Hindlimb muscle (tissue), 1 donor: Measurements from ENCODE around the gene PNMA1. TPM values are rescaled to one million over a fixed set of nuclear protein-coding genes. Genes with fewer than 3 reads are reported as not detected.
"Not testable (repeated sequence)": the region's sequence is repeated elsewhere in the genome, so short reads cannot be mapped to it uniquely, and the experiment has no call there.

Experiments used
- DNase-seq: peaks from one replicate; pipeline ENCODE4 v3.0.0-alpha.2; 2013
- polyA plus RNA-seq: library from polyadenylated mRNA; unstranded; fragments of 120-200 nt; gene quantifications from one replicate; pipeline ENCODE4 v1.2.1, GENCODE V29; 2013; ENCODE audit not compliant: insufficient read length

The PNMA1 gene
- polyA plus RNA-seq, 1 donor = 28.1 TPM

GRCh38 chr14:73714656-73715081 lies 485 bp upstream of the PNMA1 start:
- DNase-seq = no peak

DNA sequence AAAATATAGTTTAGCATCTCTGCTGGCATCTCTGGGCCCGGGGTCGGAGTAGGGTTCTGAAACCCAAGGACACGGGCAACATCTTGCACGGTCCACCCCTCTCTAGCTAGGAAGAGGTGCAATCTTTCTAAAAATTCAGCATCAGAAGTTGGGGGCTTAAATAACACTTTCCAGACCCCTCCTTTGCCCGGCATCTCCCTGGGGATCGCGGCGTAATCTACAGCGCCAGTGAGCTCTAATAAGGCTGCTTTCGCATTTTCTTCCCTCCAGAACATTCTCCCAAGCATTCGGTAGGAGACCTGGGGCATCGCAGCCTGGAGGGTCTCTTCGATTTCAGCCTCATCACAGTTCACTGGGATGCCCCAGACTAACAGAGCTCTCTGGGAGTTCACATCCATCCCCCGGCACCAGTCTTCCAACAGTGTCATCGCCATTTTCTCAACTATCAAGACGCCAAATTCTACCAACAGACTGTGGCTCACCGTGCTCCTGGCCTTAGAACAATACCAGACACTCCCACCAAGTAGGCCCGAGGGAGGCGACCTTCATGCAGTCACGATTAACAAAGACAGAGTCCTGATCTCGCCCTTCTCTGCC lies 880 bp downstream of the PNMA1 start:
- DNase-seq = no peak

DNA sequence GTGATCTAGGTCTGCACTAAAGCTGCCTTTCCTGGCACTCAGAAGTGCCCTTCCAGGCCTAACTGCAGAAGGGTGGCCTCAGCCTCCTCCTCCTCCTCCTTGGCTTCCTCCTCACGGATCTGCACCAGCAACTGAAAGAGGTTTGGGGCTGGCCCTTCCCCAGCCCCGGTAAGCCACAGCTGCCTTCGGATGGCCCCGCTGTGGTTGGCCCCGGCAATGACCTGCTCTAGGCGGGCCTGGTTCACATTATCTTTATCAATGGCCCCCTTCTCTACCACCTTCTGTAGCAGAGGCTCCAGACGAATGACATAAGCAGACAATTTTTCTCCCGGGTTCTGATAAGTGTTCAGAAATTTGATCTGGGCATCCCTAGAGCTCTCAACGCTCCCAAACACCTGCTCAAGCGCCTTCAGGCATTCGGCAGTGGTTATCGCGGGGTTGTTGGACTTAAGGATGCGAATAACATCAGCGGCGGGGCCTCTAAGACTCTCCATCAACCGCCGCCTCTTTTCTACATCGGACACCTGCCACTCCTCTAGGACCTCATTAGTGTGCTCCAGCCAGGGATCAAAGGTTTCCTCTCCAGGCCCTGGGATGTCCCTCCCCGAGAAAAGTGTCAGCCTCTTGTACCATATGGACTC lies 1.5 kb downstream of the PNMA1 start:
- DNase-seq = no peak

DNA sequence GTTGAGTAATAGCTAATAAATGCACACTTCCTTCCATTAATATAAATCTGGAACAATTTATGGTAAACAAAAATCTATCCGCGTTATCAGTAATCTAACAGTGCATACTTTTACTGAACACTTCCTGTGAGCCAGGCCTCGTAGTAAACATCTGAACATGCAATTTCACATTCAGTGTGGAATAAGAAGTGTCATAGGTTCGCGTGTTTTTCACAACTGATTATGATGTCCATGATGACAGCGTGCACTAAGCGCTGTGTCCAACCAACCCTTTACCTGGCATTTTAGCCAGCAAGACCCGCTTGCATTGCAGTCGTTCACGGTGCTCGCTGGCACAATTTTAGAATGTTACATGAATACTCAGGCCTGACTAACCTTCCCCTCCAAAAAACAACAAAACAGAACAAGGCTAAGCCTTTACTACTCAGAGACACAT lies 2.1 kb downstream of the PNMA1 start:
- DNase-seq = no peak

DNA sequence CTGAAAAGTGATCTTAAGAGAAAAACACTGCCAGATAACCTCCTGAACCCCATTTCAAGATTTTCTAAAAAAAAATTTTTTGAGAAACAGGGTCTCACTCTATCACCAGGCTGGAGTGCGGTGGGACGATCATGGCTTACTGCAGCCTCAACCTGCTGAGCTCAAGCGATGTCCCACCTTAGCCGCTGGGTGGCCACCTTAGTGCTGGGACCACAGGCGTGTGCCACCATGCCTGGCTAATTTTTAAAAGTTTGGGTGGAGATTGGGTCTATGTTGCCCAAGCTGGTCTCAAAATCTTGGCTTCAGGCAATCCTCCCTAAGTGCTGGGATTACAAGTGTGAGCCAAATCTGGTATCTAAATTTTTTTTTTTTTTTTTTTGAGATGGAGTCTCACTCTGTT lies 3.4 kb downstream of the PNMA1 start:
- no peak for DNase-seq

DNA sequence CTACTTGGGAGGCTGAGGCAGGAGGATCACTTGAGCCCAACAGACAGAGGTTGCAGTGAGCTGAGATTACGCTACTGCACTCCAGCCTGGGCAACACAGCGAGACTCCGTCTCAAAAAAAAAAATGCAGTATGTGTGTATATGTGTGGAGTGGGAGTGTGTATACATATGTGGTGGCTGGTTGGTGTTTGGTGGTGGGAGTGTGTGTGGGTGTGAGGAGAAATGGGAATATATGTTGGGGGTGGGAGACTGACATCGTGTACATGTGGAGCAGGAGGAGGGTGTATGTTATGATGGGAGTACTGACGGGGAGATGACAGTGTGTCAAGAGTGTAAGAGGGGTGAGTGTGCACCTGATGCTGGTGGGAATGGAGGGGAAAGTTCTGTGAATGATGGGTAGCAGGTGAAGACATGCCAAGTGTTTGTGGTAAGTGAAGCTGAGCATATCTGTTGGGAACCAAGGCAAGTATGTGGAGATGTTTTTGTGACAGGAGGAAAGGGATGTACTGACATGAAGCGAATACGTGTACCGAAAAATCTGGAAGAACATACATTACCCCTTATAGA lies 4.2 kb downstream of the PNMA1 start:
- no peak for DNase-seq

GRCh38 chr14:73708076-73708475 lies 6.1 kb downstream of the PNMA1 start:
- not testable (repeated sequence) for DNase-seq

GRCh38 chr14:73700325-73700724 lies 13.9 kb downstream of the PNMA1 start:
- no peak for DNase-seq

DNA sequence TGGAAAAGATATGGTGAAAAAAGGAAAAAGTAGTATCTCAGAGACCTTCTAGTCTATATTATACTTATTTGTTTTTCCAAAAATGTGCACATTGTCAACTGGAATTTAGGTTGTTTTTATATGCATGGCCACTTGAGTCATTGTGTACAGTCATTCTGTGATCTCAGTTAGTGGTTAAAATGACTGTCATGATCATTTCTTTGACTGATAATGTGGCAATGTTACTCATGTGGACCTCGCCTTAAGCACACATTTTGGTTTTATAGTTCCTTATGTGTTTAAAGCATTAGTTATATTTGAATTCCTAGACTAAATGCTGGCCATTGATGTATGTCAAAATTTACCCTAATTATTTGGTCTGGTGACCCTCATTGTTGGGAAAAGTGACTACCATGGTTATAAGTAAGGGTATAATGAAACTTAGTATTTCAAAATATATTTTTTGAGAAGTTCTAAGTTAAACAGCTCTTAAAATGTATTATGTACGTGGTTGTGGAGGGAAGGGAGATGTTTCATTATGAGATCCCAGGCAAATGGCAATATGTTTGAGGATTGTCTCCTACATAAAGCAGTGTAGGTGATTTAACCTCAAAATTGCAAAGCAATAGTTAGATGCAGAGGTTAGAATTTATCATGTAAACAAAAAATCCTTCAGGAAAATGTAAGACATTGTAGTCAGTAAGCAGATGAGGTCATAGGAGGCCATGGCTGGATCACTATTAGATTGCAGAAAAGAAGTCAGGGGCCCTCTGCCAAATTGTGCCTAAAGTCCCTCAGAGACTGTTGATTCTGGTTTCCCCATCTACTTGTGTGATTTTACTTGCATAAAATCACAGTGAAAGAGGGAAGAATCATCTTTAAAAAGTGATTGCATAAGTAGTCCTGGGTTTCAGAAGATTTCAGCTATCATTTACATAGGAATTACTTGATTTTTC lies 17.5 kb downstream of the PNMA1 start:
- no peak for DNase-seq

GRCh38 chr14:73695997-73696396 lies 18.2 kb downstream of the PNMA1 start:
- DNase-seq = no peak

- no peak for DNase-seq
Observed at GRCh38 chr14:73695082-73695481, 19.1 kb downstream of the PNMA1 start.

- no peak for DNase-seq
Observed at GRCh38 chr14:73694083-73694482, 20.1 kb downstream of the PNMA1 start.

- no peak for DNase-seq
Observed at GRCh38 chr14:73686901-73687300, 27.3 kb downstream of the PNMA1 start.

DNA sequence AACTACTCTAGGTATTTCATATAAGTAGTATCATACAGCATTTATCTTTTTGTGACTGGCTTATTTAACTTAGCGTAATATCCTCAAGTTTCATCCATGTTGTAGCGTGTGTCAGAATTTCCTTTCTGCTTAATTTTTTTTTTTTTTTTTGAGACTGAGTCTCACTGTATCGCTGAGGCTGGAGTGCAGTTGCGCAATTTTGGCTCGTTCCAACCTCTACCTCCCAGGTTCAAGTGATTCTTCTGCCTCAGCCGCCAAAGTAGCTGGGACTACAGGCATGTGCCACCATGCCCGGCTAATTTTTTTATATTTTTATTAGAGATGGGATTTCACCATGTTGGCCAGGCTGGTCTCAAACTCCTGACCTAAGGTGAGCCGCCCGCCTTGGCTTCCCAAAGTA lies 28.9 kb downstream of the PNMA1 start:
- no peak for DNase-seq

- DNase-seq = no peak
Observed at GRCh38 chr14:73684627-73685026, 29.6 kb downstream of the PNMA1 start.

GRCh38 chr14:73680821-73681220 lies 33.4 kb downstream of the PNMA1 start:
- no peak for DNase-seq

DNA sequence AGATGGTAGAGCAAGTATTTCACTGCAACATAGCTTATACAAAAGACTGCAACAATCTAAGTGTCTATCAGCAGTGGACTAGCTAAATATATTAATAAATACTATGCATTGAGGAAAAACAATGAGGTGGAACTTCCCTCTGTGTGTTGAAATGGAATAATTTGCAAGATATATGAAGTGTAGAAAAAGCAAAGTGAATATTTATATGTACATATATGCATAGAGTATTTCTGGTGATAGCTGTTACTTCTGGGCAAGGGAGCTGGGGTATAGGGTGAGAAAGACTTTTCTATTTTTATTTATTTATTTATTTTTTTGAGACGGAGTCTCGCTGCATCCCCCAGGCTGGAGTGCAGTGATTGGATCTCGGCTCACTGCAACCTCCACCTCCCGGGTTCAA lies 35.5 kb downstream of the PNMA1 start:
- DNase-seq = no peak

DNA sequence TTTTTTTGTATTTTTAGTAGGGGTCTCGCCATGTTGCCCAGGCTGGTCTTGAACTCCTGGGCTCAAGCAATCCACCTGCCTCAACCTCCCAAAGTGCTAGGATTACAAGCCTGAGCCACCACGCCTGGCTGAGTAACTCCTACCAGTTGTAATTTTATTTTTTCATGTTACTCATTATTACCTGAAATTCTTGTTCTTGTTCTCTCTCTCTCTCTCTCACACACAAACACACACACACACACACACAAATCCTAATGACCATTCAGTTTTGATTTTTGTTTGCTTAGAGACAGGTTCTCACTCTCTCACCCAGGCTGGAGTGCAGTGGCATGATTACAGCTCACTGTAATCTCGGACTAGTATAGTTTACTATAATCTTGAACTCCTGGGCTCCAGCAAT lies 39.2 kb downstream of the PNMA1 start:
- no peak for DNase-seq

DNA sequence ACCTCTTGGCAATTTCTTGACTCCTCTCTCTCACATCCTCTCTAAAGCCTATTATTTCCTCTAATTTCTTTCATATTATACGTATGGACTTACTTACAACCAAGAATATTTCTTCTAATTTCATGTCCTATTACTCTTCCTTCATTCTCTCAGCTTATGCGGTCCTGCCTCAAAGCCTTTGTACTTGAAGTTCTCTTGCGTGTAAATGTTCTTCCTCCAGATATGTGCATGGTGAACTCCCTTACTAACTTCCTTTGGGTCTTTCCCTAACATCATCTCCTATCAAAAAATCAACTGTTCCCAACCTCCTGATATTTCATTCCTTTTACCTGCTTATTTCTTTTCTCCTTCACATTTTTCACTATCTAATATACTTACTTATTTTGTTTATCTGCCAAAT lies 46.3 kb downstream of the PNMA1 start:
- no peak for DNase-seq

DNA sequence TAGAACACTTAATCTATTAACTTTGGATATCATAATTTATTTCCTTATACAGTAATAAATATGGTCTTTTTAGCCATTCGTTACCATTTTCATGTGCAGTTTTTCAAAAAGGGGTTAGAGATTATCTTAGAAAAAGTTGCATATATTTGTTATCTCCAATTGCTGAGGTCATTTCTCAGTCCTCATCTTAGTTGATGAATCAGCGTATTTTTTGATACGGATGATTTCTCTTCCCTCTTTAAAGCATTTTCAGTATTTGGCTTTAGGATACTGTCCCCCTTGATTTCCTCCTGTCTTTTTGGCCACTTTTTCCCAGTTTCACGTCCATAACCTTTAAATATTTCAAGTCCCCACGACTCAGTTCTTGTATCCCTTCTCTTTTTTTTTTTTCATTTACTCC lies 47.6 kb downstream of the PNMA1 start:
- DNase-seq = no peak

DNA sequence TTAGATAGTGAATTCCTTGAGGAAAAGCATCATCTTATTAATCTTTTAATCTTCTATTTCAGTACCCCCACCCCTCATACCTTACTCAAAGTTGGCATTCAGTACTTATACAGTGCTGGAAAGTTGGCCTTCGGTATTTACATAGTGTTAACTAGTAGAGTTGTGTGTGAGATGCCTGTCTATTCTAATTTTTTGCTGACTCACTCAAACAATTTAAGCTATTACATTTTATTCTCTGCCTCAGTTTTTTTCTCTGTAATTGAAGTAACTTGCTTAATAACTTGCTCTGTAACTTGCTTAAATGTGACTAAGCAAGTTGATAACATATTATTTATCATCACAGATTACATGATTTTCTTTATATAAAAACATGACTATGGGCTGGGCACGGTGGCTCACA lies 49.1 kb downstream of the PNMA1 start:
- DNase-seq = no peak

DNA sequence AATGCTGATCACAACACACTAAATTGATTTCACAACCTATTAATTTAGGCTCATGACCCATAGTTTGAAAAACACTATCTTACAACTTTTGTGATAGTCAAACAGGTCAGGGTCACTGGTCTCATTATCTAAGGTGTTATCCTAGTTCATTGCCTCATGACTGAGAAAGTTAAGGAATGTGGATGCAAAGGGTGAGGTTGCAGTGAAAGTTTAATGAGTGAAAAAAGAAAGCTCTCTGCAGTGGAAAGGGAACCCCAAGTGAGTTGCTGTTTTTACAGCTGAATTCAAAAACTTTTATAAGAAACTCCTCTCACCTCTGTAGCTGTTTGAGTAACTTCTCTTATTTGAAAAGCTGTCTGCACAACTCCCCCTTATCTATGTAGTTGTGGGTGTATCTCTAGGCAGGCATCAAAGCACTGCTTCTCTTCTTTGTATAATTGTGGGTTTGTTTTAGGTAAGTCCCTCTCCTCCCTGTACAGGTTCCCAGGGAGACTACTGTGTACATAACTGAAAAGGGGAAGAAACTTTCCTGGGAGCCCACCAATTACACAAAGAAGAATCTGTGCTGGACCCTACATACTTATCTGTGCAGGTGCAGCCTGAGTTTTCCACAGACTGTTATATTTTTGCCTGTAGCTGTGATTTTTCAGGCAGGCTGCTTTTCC lies 50.5 kb downstream of the PNMA1 start:
- no peak for DNase-seq

GRCh38 chr14:73662487-73662943 lies 51.7 kb downstream of the PNMA1 start:
- no peak for DNase-seq
